Duodenal mucosa (tissue), 2 donors: ENCODE data around the gene CST6.

ENCODE experiments used
- H3K27ac ChIP-seq: one replicate; pipeline ENCODE4 v1.7.0; 2013; ENCODE audit warnings: low read depth, low read length
- H3K27me3 ChIP-seq, 2 donors: one replicate each; pipeline ENCODE4 v1.7.0; 2013; ENCODE audit warnings: low read length in 2 of 2, control low read depth in 1 of 2; ENCODE audit not compliant: insufficient read depth in 2 of 2, control insufficient read depth in 1 of 2
- H3K36me3 ChIP-seq, 2 donors: one replicate each; pipeline ENCODE4 v1.7.0; 2013; ENCODE audit warnings: low read length in 2 of 2, control low read depth in 1 of 2; ENCODE audit not compliant: insufficient read depth in 2 of 2, control insufficient read depth in 1 of 2
- H3K4me1 ChIP-seq, 2 donors: one replicate each; pipeline ENCODE4 v1.7.0; 2013; ENCODE audit warnings: low read length in 2 of 2, control low read depth in 1 of 2; ENCODE audit not compliant: insufficient read depth in 2 of 2, control insufficient read depth in 1 of 2
- H3K4me3 ChIP-seq, 2 donors: one replicate each; pipeline ENCODE4 v1.7.0; 2013; ENCODE audit warnings: low read length in 2 of 2, low read depth in 1 of 2
- H3K9ac ChIP-seq, 2 donors: one replicate each; pipeline ENCODE4 v1.7.0; 2013; ENCODE audit warnings: low read length in 2 of 2, low read depth in 1 of 2
- H3K9me3 ChIP-seq, 2 donors: one replicate each; pipeline ENCODE4 v1.7.0; 2013; ENCODE audit warnings: low read length in 2 of 2, control low read depth in 1 of 2; ENCODE audit not compliant: control insufficient read depth in 1 of 2

CST6 gene

DNA sequence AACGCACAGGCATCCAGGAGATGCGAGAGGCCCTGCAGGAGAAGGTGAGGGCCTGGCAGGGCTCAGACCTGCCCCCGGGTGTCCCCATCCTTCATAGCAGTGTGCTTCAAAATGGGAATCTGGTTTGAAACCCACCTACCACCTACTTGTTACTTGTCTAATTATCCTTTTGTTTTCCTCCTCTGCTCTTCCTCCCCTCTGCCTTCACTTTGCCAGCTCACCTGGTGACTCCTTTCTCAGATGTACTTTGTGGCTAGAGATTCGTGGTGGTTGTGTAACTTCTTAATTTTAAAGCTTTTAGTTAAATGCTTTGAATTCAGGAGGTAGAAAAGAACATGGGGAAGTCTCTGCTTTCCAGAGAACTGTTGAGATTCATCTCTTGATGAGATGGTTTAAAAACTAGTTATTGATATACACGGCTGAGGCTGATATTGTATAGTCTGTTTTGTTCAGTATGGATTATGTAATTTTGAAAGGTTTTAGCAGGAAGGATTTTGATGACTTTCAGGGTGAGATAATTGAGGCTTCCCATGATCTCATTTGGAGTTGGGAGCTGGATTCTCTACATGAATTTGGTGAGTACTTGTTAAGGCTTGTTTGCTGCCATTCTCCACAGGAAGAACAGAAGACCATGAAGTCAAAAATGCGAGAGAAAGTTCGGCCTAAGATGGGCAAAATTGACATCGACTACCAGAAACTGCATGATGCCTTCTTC is 48.3 kb downstream of the CST6 start:
- Histone ChIP-seq H3K27ac (no peak overlapping the region), H3K4me3 (no peak overlapping the region), H3K9ac (no peak overlapping the region), H3K27me3 (no peaks in the 10 kb centered on the region), H3K4me1 (no peaks in the 10 kb centered on the region), H3K36me3 (peaks cover 80 to 96% of the 10 kb centered on the region in 2 donors), H3K9me3 (no peaks in the 10 kb centered on the region)

DNA sequence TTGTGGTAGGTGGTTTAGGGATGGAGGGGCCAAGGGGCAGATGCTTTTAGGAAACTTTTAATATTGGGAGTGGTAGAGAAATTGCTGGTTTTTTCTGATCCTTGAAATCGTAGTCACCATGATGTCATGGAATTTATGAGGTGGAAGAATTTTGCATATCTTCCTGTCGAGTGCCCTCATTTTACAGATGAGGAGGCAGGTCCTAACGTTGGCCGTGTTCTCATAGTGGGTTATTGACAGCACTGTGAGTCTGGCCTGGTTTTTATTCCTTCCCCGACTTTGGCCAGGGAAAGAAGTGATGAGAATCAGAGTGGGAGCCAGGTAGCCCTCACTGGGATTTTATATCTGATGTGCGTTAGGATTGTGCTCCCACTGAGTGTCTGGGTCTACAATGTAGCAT is 49.5 kb downstream of the CST6 start:
- no peaks in the 10 kb centered on the region for H3K27me3 ChIP-seq
- H3K9me3 ChIP-seq = no peaks in the 10 kb centered on the region
- no peak overlapping the region for H3K4me3 ChIP-seq
- peaks cover 72 to 93% of the 10 kb centered on the region in 2 donors for H3K36me3 ChIP-seq
- no peak overlapping the region for H3K9ac ChIP-seq
- H3K27ac ChIP-seq = no peak overlapping the region
- no peaks in the 10 kb centered on the region for H3K4me1 ChIP-seq

DNA sequence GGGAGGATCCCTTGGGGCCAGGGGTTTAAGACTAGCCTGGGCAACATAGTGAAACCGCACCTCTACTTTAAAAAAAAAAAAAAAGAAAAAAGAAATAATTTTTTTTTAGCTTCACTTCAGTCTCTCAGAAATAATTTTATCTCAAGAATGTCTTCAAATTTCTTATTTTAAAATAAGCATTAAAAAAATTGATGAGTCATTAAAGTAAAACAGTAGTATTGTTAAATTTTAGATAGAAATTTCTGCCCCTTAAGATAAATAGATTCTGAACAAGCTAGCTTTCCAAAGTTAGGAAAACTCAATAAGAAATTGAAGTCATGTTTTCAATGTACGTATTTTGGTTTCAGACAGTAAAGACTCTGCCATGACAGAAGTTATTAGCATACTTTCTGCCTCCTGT is 50.6 kb downstream of the CST6 start:
- H3K36me3 ChIP-seq = peaks cover 71 to 93% of the 10 kb centered on the region in 2 donors
- no peaks in the 10 kb centered on the region for H3K9me3 ChIP-seq
- H3K27me3 ChIP-seq = no peaks in the 10 kb centered on the region
- no peak overlapping the region for H3K27ac ChIP-seq
- H3K9ac ChIP-seq = no peak overlapping the region
- no peak overlapping the region for H3K4me3 ChIP-seq
- H3K4me1 ChIP-seq = no peaks in the 10 kb centered on the region
